GM21786 (cell line): ENCODE data around the gene TMEM255A.
A peak's percentile ranks its signal among the peaks of the same experiment; 100 is the strongest.

Experiments
- ATAC-seq: cut with Tn5 transposase; IDR thresholded peaks from one replicate; pipeline ENCODE4 v1.9.1; 2021; ENCODE audit not compliant: unreplicated experiment

TMEM255A gene

GRCh38 chrX:120308959-120309872 is 2.0 kb downstream of the TMEM255A start:
- ATAC-seq = peak; percentile 92

GRCh38 chrX:120308558-120308957 is 2.7 kb downstream of the TMEM255A start:
- ATAC-seq = no peak

GRCh38 chrX:120306630-120307029 is 4.6 kb downstream of the TMEM255A start:
- no peak for ATAC-seq

- ATAC-seq = no peak
These were observed 5.6 kb downstream of the TMEM255A start for GRCh38 chrX:120305531-120306141.

GRCh38 chrX:120304256-120304655 is 7.0 kb downstream of the TMEM255A start:
- ATAC-seq = no peak

- peak; percentile 97 for ATAC-seq
These were observed 8.8 kb downstream of the TMEM255A start for GRCh38 chrX:120302434-120302833.

- no peak for ATAC-seq
These were observed 9.3 kb downstream of the TMEM255A start for GRCh38 chrX:120301960-120302359.

- ATAC-seq = no peak
These were observed 9.8 kb downstream of the TMEM255A start for GRCh38 chrX:120301497-120301896.

GRCh38 chrX:120299928-120300327 is 11.3 kb downstream of the TMEM255A start:
- ATAC-seq = no peak

- no peak for ATAC-seq
These were observed 13.3 kb downstream of the TMEM255A start for GRCh38 chrX:120297923-120298322.

- no peak for ATAC-seq
These were observed 16.6 kb downstream of the TMEM255A start for GRCh38 chrX:120294651-120295050.

GRCh38 chrX:120293015-120293414 is 18.2 kb downstream of the TMEM255A start:
- ATAC-seq = no peak

GRCh38 chrX:120291211-120291610 is 20.1 kb downstream of the TMEM255A start:
- no peak for ATAC-seq

- ATAC-seq = no peak
These were observed 21.2 kb downstream of the TMEM255A start for GRCh38 chrX:120290107-120290506.

GRCh38 chrX:120287513-120288112 is 23.6 kb downstream of the TMEM255A start:
- ATAC-seq = peak; percentile 59

GRCh38 chrX:120286733-120287512 is 24.3 kb downstream of the TMEM255A start:
- peak; percentile 56 for ATAC-seq

GRCh38 chrX:120282697-120283096 is 28.6 kb downstream of the TMEM255A start:
- no peak for ATAC-seq

GRCh38 chrX:120281761-120282160 is 29.5 kb downstream of the TMEM255A start:
- no peak for ATAC-seq

- ATAC-seq = no peak
These were observed 30.1 kb downstream of the TMEM255A start for GRCh38 chrX:120281021-120281624.

- no peak for ATAC-seq
These were observed 36.3 kb downstream of the TMEM255A start for GRCh38 chrX:120274958-120275357.

- ATAC-seq = no peak
These were observed 37.1 kb downstream of the TMEM255A start for GRCh38 chrX:120274145-120274544.
